ENCODE results near the gene RAP1GAP.

DNA sequence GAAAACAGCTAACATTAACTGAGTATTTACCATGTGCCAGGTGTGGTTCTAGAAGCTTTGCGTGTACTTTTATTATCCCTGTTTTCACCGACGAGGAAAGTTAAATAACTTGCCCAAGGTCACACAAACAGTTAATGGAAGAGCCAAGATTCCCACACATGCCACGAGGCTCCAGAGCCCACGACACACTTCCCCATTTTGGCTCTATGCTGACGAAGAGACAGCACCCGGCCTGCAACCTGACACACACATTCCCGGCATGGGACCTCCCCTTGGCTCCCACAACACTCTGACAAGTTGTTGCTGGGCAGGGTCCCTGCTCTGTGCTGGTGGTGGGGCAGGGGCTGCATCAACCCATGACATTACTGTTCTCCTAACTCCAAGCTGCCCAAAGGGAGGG lies 52.8 kb downstream of the RAP1GAP start:
- TF ChIP-seq, protein P1, sequence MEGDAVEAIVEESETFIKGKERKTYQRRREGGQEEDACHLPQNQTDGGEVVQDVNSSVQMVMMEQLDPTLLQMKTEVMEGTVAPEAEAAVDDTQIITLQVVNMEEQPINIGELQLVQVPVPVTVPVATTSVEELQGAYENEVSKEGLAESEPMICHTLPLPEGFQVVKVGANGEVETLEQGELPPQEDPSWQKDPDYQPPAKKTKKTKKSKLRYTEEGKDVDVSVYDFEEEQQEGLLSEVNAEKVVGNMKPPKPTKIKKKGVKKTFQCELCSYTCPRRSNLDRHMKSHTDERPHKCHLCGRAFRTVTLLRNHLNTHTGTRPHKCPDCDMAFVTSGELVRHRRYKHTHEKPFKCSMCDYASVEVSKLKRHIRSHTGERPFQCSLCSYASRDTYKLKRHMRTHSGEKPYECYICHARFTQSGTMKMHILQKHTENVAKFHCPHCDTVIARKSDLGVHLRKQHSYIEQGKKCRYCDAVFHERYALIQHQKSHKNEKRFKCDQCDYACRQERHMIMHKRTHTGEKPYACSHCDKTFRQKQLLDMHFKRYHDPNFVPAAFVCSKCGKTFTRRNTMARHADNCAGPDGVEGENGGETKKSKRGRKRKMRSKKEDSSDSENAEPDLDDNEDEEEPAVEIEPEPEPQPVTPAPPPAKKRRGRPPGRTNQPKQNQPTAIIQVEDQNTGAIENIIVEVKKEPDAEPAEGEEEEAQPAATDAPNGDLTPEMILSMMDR (IDR thresholded peaks at IDR 0.05): no peak
- TF ChIP-seq EP300 (IDR thresholded peaks at IDR 0.05) (no peak), POLR2A (IDR thresholded peaks at IDR 0.05; ENCODE audit: low read depth) (no peak), POLR2AphosphoS5 (IDR thresholded peaks at IDR 0.05) (no peak)

Measured in esophagus muscularis mucosa (tissue), 4 donors.